ENCODE data around the gene LRRC8A.

DNA sequence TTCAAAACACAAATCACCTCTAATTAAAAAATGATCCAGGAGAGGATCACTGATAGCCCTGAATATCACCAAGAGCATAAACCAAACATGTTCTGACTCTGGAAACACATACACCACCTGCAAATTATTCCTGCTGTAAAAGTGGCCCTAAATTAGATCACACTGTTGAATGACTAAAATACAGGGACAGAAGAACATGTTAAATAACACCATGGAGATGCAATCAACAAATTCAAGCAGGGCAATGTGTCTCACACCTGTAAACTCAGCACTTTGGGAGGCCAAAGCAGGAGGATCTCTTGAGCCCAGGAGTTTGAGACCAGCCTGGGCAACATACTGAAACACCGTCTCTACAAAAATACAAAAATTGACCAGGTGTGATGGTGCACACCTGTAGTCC, 34.1 kb upstream of the LRRC8A start:
- TF ChIP-seq, protein P1, sequence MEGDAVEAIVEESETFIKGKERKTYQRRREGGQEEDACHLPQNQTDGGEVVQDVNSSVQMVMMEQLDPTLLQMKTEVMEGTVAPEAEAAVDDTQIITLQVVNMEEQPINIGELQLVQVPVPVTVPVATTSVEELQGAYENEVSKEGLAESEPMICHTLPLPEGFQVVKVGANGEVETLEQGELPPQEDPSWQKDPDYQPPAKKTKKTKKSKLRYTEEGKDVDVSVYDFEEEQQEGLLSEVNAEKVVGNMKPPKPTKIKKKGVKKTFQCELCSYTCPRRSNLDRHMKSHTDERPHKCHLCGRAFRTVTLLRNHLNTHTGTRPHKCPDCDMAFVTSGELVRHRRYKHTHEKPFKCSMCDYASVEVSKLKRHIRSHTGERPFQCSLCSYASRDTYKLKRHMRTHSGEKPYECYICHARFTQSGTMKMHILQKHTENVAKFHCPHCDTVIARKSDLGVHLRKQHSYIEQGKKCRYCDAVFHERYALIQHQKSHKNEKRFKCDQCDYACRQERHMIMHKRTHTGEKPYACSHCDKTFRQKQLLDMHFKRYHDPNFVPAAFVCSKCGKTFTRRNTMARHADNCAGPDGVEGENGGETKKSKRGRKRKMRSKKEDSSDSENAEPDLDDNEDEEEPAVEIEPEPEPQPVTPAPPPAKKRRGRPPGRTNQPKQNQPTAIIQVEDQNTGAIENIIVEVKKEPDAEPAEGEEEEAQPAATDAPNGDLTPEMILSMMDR (conservative IDR thresholded peaks at IDR 0.05; ENCODE audit: low read length): no peak
- no peak for TF ChIP-seq EZH2phosphoT487 (IDR thresholded peaks at IDR 0.05; ENCODE audit: borderline replicate concordance, low read depth, low read length)

All from OCI-LY7 (cell line).